Kidney (tissue), 14 donors: ENCODE data around the gene NPIPB2. TPM values are rescaled to one million over a fixed set of nuclear protein-coding genes. Genes with fewer than 3 reads are reported as not detected.

ENCODE experiments used
- DNase-seq, 5 donors: peaks; one replicate each; pipeline ENCODE4 v3.0.0-alpha.2; 2013 to 2020
- FAIRE-seq: peaks from 2 replicates; lab custom pipeline; 2012; peaks lifted over from hg19 to GRCh38; lab: Jason Lieb, UNC
- H3K27ac ChIP-seq, 2 donors: one replicate each; pipeline ENCODE4 v1.7.0; 2013; ENCODE audit warnings: low read depth in 2 of 2, low read length in 2 of 2, inconsistent platforms in 1 of 2
- H3K27me3 ChIP-seq: one replicate; pipeline ENCODE4 v1.7.1; 2013; ENCODE audit warnings: low read length, inconsistent platforms; ENCODE audit not compliant: control insufficient read depth, insufficient read depth
- H3K36me3 ChIP-seq, 3 donors: one replicate each; pipeline versions ENCODE4 v1.7.0 to v1.7.1; 2013; ENCODE audit warnings: low read length in 3 of 3, control low read depth in 1 of 3, inconsistent platforms in 1 of 3; ENCODE audit not compliant: insufficient read depth in 3 of 3, control insufficient read depth in 2 of 3
- H3K4me1 ChIP-seq, 3 donors: one replicate each; pipeline versions ENCODE4 v1.7.0 to v1.7.1; 2013; ENCODE audit warnings: low read length in 3 of 3, inconsistent platforms in 1 of 3, low read depth in 1 of 3; ENCODE audit not compliant: control insufficient read depth in 2 of 3, insufficient read depth in 2 of 3
- H3K4me3 ChIP-seq, 3 donors: one replicate each; pipeline versions ENCODE4 v1.7.0 to v1.8.1; 2013; ENCODE audit warnings: low read length in 3 of 3, control low read depth in 1 of 3, inconsistent platforms in 1 of 3
- H3K9ac ChIP-seq, 3 donors: one replicate each; pipeline versions ENCODE4 v1.7.0 to v1.7.1; 2013; ENCODE audit warnings: low read length in 3 of 3, control low read depth in 1 of 3, inconsistent platforms in 1 of 3
- H3K9me3 ChIP-seq, 3 donors: one replicate each; pipeline versions ENCODE4 v1.7.0 to v1.7.1; 2013; ENCODE audit warnings: low read length in 3 of 3, control low read depth in 1 of 3, inconsistent platforms in 1 of 3; ENCODE audit not compliant: control insufficient read depth in 2 of 3, insufficient read depth in 1 of 3
- intact Hi-C: fragments of 100-400 bp; cut with DNase I; formaldehyde crosslinking; loops from one replicate; pipeline ENCODE4 v1.11.1; 2022
- polyA plus RNA-seq: library from polyadenylated mRNA; stranded (reverse); fragments of 350-450 nt; fragmentation: Illumina TruSeq; extraction: RNeasy Lipid Tissue Mini Kit (QIAGEN cat#74804); gene quantifications from one replicate; pipeline ENCODE4 v1.2.3, GENCODE V29; 2014; ENCODE audit warnings: low read depth, low replicate concordance; ENCODE audit not compliant: insufficient read depth
- total RNA-seq: library from RNA; stranded (reverse); fragmentation: NEBNext Ultra II Directional; extraction: Animal tissue kit (Norgen Biotek cat#: 25700); gene quantifications from one replicate; pipeline ENCODE4 v1.2.1, GENCODE V29; 2021
- TF ChIP-seq, protein P1 (sequence below): IDR thresholded peaks from 3 replicates; pipeline ENCODE4 v1.5.1; 2012; ENCODE audit warnings: mild to moderate bottlenecking, moderate library complexity, borderline replicate concordance; ENCODE audit not compliant: insufficient read depth; ENCODE audit errors: extremely low read depth
- donor health status: control.
- donor health status: control.
- donor health status: control.
- donor health status: control.
- donor health status: control.
- donor health status: DM: yes; HTN: yes; CAD: no.
- donor health status: Normal renal cell carcinoma (clear cell type).

NPIPB2 gene
- total and polyA plus RNA-seq, 2 donors from 2014 or later: 4.9 to 12.4 TPM

GRCh38 chr16:11968577-11968976 lies 26.7 kb upstream of the NPIPB2 start:
- no peak for FAIRE-seq
- Histone ChIP-seq H3K36me3 (no peaks in the 10 kb centered on the region), H3K4me1 (no peaks in the 10 kb centered on the region), H3K27me3 (no peaks in the 10 kb centered on the region), H3K9me3 (no peaks in the 10 kb centered on the region), H3K4me3 (no peak overlapping the region), H3K27ac (no peak overlapping the region), H3K9ac (no peak overlapping the region)
- DNase-seq: no peak
- intact Hi-C loops: no loop called here
- TF ChIP-seq, protein P1, sequence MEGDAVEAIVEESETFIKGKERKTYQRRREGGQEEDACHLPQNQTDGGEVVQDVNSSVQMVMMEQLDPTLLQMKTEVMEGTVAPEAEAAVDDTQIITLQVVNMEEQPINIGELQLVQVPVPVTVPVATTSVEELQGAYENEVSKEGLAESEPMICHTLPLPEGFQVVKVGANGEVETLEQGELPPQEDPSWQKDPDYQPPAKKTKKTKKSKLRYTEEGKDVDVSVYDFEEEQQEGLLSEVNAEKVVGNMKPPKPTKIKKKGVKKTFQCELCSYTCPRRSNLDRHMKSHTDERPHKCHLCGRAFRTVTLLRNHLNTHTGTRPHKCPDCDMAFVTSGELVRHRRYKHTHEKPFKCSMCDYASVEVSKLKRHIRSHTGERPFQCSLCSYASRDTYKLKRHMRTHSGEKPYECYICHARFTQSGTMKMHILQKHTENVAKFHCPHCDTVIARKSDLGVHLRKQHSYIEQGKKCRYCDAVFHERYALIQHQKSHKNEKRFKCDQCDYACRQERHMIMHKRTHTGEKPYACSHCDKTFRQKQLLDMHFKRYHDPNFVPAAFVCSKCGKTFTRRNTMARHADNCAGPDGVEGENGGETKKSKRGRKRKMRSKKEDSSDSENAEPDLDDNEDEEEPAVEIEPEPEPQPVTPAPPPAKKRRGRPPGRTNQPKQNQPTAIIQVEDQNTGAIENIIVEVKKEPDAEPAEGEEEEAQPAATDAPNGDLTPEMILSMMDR: no peak

GRCh38 chr16:11967195-11967911 lies 25.5 kb upstream of the NPIPB2 start:
- Histone ChIP-seq H3K4me1 (no peaks in the 10 kb centered on the region), H3K27me3 (no peaks in the 10 kb centered on the region), H3K9me3 (no peaks in the 10 kb centered on the region), H3K9ac (no peak overlapping the region), H3K27ac (no peak overlapping the region), H3K4me3 (no peak overlapping the region), H3K36me3 (no peaks in the 10 kb centered on the region)
- FAIRE-seq (no peak), DNase-seq (peak in 1 of 5 donors; percentile 2)
- TF ChIP-seq, protein P1: no peak
- intact Hi-C loops: no loop called here

DNA sequence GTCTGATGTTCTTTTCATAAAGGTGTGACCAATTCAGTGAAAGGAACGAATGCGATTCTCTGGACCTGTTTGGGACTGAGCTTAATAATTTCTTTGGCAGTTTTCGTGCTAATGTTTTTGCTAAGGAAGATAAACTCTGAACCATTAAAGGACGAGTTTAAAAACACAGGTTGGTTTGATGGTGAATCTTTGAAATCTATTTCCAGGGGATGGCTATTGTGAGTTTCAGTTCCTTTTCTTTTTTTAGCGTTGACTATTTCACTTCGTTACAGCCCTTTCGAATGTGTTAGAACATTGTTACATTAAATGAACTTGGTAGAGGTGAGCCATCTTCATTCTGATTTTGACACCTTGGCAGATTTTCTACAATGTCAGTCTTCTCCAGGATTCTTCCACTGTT lies 24.3 kb upstream of the NPIPB2 start:
- TF ChIP-seq, protein P1: no peak
- Histone ChIP-seq H3K27ac (no peak overlapping the region), H3K9ac (no peak overlapping the region), H3K4me3 (no peak overlapping the region), H3K9me3 (no peaks in the 10 kb centered on the region), H3K27me3 (no peaks in the 10 kb centered on the region), H3K36me3 (no peaks in the 10 kb centered on the region), H3K4me1 (no peaks in the 10 kb centered on the region)
- intact Hi-C loops: no loop called here
- no peak for DNase-seq
- no peak for FAIRE-seq
